Cardiac muscle cell (in vitro differentiated cells and primary cell): ENCODE measurements around the gene CORO2A. TPM values are rescaled to one million over a fixed set of nuclear protein-coding genes. Genes with fewer than 3 reads are reported as not detected.
A peak's percentile ranks its signal among the peaks of the same experiment; 100 is the strongest.

Experiments
- DNase-seq, 2 donors: peaks; one replicate each; pipeline versions ENCODE4 v3.0.0 to v3.0.0-alpha.2; 2010 to 2017; ENCODE audit warnings: low read depth in 1 of 2, low spot score in 1 of 2
- H3K27ac ChIP-seq: fragments of 200-600 bp; sonication (generic); 2 replicates; pipeline ENCODE4 v1.5.1; 2016
- H3K27me3 ChIP-seq: fragments of 200-600 bp; sonication (generic); 2 replicates; pipeline ENCODE4 v1.6.0; 2016; ENCODE audit warnings: control low read depth
- H3K36me3 ChIP-seq: fragments of 200-600 bp; sonication (generic); 2 replicates; pipeline ENCODE4 v1.5.1; 2016; ENCODE audit warnings: control low read depth
- H3K4me1 ChIP-seq: fragments of 200-600 bp; sonication (generic); 2 replicates; pipeline ENCODE4 v1.8.1; 2017; ENCODE audit warnings: low read depth, mild to moderate bottlenecking, mixed run types
- H3K4me3 ChIP-seq: fragments of 200-600 bp; sonication (generic); 2 replicates; pipeline ENCODE4 v1.5.1; 2016; ENCODE audit warnings: mild to moderate bottlenecking
- H3K9me3 ChIP-seq: fragments of 200-600 bp; sonication (generic); 2 replicates; pipeline ENCODE4 v1.5.1; 2017; ENCODE audit warnings: low read depth, mild to moderate bottlenecking, control low read depth
- polyA plus RNA-seq: library from polyadenylated mRNA; unstranded; fragments of >200 nt; fragmentation: Nextera tagmentation; extraction: Ambion mirVana; gene quantifications from 2 replicates; pipeline ENCODE4 v1.2.1, GENCODE V29; 2016
- total RNA-seq: library from RNA; depleted of rRNA; stranded (reverse); fragments of >200 nt; gene quantifications from 2 replicates; pipeline ENCODE4 v1.2.3, GENCODE V29; 2016
- TF ChIP-seq, protein P1 (sequence below): IDR thresholded peaks from 2 replicates; pipeline ENCODE4 v1.5.1; 2012; ENCODE audit warnings: low read depth, mild to moderate bottlenecking, low read length

Gene CORO2A
- total and polyA plus RNA-seq, 2 experiments from 2014 or later, result 1.1 to 2.4 TPM

DNA sequence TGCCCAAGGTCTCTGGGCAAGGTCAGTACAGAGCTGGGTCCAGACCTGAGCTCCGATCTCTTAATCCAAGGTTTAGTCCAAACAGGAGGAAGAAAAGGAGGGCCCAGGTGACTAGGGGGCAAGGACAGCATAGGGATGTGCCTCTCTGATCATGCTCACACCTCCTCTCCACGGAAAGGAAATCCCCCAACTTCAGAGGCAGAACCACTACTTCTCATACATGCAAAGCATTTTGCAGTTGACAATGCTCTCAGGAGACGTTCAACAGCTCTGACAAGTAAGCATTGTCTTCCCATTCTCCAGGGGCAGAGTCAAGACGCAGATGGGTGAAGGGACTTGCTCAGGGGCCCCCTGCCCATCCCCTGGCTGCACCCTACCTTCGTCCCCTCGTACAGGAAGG is 8.7 kb upstream of the CORO2A start:
- H3K27ac ChIP-seq, result no peak overlapping the region
- H3K4me3 ChIP-seq, result no peak overlapping the region
- no peak for DNase-seq
- no peaks in the 10 kb centered on the region for H3K36me3 ChIP-seq
- H3K9me3 ChIP-seq, result no peaks in the 10 kb centered on the region
- no peaks in the 10 kb centered on the region for H3K27me3 ChIP-seq
- TF ChIP-seq, protein P1, sequence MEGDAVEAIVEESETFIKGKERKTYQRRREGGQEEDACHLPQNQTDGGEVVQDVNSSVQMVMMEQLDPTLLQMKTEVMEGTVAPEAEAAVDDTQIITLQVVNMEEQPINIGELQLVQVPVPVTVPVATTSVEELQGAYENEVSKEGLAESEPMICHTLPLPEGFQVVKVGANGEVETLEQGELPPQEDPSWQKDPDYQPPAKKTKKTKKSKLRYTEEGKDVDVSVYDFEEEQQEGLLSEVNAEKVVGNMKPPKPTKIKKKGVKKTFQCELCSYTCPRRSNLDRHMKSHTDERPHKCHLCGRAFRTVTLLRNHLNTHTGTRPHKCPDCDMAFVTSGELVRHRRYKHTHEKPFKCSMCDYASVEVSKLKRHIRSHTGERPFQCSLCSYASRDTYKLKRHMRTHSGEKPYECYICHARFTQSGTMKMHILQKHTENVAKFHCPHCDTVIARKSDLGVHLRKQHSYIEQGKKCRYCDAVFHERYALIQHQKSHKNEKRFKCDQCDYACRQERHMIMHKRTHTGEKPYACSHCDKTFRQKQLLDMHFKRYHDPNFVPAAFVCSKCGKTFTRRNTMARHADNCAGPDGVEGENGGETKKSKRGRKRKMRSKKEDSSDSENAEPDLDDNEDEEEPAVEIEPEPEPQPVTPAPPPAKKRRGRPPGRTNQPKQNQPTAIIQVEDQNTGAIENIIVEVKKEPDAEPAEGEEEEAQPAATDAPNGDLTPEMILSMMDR, result no peak
- H3K4me1 ChIP-seq, result peaks cover 3% of the 10 kb centered on the region

GRCh38 chr9:98199388-98200033 is 7.1 kb upstream of the CORO2A start:
- no peak for DNase-seq
- Histone ChIP-seq H3K36me3 (no peaks in the 10 kb centered on the region), H3K4me1 (no peaks in the 10 kb centered on the region), H3K9me3 (no peaks in the 10 kb centered on the region), H3K4me3 (no peak overlapping the region), H3K27me3 (no peaks in the 10 kb centered on the region), H3K27ac (no peak overlapping the region)
- TF ChIP-seq, protein P1, result no peak

DNA sequence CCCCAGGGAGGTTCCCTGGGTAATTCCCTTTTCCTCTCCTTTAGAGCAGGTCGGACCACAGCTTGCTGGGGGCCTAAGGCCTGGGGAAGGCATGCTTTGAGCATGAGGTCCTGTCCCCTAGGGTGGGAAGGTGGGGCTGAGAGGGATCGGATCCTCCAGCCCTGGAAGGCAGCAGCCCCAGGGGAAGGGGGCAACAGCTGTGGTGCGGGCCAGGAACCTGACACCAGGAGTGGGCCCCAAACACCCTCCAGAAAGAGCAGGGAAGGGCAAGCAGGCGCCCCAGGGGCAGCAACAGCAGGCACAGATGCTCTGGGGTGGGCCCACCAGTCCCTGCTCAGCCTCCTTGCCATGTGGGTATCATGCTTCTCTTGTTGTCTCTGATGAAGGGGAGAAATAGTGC is 3.2 kb upstream of the CORO2A start:
- Histone ChIP-seq H3K4me3 (no peak overlapping the region), H3K4me1 (no peaks in the 10 kb centered on the region), H3K27ac (no peak overlapping the region), H3K36me3 (no peaks in the 10 kb centered on the region), H3K27me3 (peaks cover 3% of the 10 kb centered on the region), H3K9me3 (no peaks in the 10 kb centered on the region)
- no peak for DNase-seq
- TF ChIP-seq, protein P1, result no peak

DNA sequence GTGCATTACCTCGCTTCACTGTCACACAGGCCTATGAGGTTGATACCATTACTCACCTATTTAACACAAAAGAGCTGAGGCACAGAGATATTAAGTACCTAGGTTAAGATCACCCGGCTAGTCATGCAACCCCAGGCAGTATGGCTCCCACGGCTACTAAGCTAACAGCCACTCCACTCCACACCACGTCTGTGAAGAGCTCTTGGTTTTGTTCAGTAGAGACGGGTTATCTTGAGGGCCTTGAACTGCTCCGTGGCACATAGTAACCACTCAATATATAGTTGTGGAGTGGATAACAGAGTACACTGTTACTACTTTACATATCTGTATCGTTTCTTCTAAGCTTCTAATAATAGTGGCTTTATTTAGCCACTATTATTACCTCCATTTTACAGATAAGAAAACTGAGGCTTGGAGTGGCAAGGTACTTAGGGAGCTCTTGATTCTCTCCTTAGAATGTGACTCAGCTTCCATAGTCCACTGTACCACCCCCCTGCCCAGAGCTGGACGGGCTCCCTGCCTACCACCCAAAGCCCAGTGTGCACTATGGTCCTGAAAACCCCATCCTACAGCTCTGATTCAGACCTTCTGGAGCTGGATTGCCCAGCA is 1.0 kb upstream of the CORO2A start:
- Histone ChIP-seq H3K27ac (peak overlapping the region; percentile 7), H3K4me1 (no peaks in the 10 kb centered on the region), H3K4me3 (peak overlapping the region; percentile 43), H3K27me3 (peaks cover 3% of the 10 kb centered on the region), H3K9me3 (no peaks in the 10 kb centered on the region), H3K36me3 (no peaks in the 10 kb centered on the region)
- DNase-seq, result no peak
- TF ChIP-seq, protein P1, result no peak

DNA sequence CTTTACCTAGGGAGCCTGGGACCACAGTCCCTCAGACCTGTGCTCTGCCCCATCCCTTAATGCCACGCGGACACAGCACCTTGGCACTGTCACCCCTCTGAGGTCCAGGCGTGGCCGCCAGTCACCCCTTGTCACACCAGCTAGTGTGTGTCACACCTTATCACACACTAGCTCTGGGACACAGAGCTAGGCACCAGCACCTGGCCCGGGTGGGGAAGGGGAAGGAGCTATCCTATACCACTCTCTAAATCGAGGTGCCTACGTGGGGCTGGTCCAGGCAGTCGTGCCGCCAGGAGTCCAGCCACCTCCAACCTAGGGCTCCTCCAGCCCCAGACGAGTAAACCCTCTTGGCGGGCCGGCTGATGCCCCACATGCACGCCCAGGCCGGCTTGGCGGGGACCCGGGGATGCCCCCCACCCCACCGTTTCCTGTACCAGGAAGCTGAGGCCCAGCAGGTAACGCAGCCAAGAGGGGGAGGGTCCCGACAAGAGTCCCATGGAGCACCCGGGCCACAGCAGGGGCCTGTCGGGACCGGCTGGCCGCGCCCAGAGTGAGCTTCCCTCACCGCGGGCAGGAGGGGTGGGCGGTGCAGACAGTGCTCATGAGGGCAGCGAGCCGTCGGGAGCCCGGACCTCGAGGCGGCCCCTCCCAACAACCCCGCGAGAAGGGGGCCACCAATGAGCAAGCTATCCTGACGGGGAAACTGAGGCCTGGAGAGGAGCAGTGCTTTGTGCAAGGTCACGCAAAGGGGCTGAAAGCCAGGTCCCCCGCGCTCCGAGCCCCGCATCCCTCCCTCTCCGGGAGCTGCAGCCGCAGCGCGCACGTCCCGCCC is 550 bp downstream of the CORO2A start:
- DNase-seq, result peak in 1 of 2 donors; percentile 25
- Histone ChIP-seq H3K4me3 (peak overlapping the region; percentile 43), H3K27me3 (peaks cover 3% of the 10 kb centered on the region), H3K4me1 (no peaks in the 10 kb centered on the region), H3K9me3 (no peaks in the 10 kb centered on the region), H3K27ac (no peak overlapping the region), H3K36me3 (no peaks in the 10 kb centered on the region)
- TF ChIP-seq, protein P1, result no peak
